DND-41 (cell line): ENCODE measurements around the gene PPT2.

Experiments used
- ATAC-seq: fragments of 200-7000 bp; cut with Tn5 transposase; 3 replicates; pipeline ENCODE4 v1.9.1; 2021; ENCODE audit warnings: low read depth; ENCODE audit not compliant: insufficient read depth
- DNase-seq: peaks from one replicate; pipeline ENCODE4 v3.0.0-alpha.2; 2020
- H2AFZ ChIP-seq: 2 replicates; pipeline ENCODE4 v1.6.0; 2012; ENCODE audit warnings: low read depth, low read length
- H3K27ac ChIP-seq: 2 replicates; pipeline ENCODE4 v1.5.1; 2012; ENCODE audit warnings: low read length, inconsistent platforms
- H3K27me3 ChIP-seq: fragments of 200-600 bp; sonication (generic); 2 replicates; pipeline ENCODE4 v1.6.0; 2012; ENCODE audit warnings: low read length, mild to moderate bottlenecking, inconsistent platforms; ENCODE audit not compliant: insufficient read depth, poor library complexity
- H3K36me3 ChIP-seq: 2 replicates; pipeline ENCODE4 v1.5.1; 2012; ENCODE audit warnings: low read length, inconsistent platforms; ENCODE audit not compliant: insufficient read depth
- H3K4me1 ChIP-seq: 2 replicates; pipeline ENCODE4 v1.5.1; 2012; ENCODE audit warnings: mild to moderate bottlenecking, low read length; ENCODE audit not compliant: insufficient read depth
- H3K4me2 ChIP-seq: 2 replicates; pipeline ENCODE4 v1.6.0; 2012; ENCODE audit warnings: mild to moderate bottlenecking, moderate library complexity, low read length, inconsistent platforms; ENCODE audit not compliant: insufficient read depth
- H3K4me3 ChIP-seq, 2 experiments: fragments of 200-600 bp in 1 of 2; shearing (Covaris generic) in 1 of 2; 2 replicates each; pipeline ENCODE4 v1.5.1; 2012 to 2016; ENCODE audit warnings: inconsistent platforms in 2 of 2, low read length in 2 of 2, mild to moderate bottlenecking in 2 of 2, low read depth in 1 of 2, moderate library complexity in 1 of 2
- H3K79me2 ChIP-seq: 2 replicates; pipeline ENCODE4 v1.6.0; 2012; ENCODE audit warnings: low read length, inconsistent platforms; ENCODE audit not compliant: insufficient read depth
- H3K9ac ChIP-seq: 2 replicates; pipeline ENCODE4 v1.6.0; 2012; ENCODE audit warnings: low read depth, mild to moderate bottlenecking, inconsistent platforms, low read length, moderate library complexity
- H3K9me3 ChIP-seq: 2 replicates; pipeline ENCODE4 v1.5.1; 2012; ENCODE audit warnings: low read length, moderate library complexity, mild to moderate bottlenecking, inconsistent platforms; ENCODE audit not compliant: insufficient read depth, severe bottlenecking
- H4K20me1 ChIP-seq: 2 replicates; pipeline ENCODE4 v1.6.0; 2012; ENCODE audit warnings: low read length; ENCODE audit not compliant: insufficient read depth
- EZH2 ChIP-seq: IDR thresholded peaks from 3 replicates; pipeline ENCODE4 v1.6.1; 2012; ENCODE audit warnings: borderline replicate concordance, low read depth, mild to moderate bottlenecking, moderate library complexity, low read length, inconsistent platforms; ENCODE audit not compliant: severe bottlenecking
- TF ChIP-seq, protein P1 (sequence below): IDR thresholded peaks from 2 replicates; pipeline ENCODE4 v1.5.1; 2012; ENCODE audit warnings: borderline replicate concordance, low read length, moderate library complexity, mild to moderate bottlenecking; ENCODE audit not compliant: poor library complexity, severe bottlenecking; ENCODE audit errors: extremely low read depth

The PPT2 gene

GRCh38 chr6:32126880-32127279 is 27.1 kb upstream of the PPT2 start:
- Histone ChIP-seq H3K27me3 (no peaks in the 10 kb centered on the region), H3K4me2 (peak overlapping the region; percentile 78), H3K4me3 (peak overlapping the region; percentile 82 to 91; a peak in 3 of 4 replicates), H3K9me3 (no peaks in the 10 kb centered on the region), H3K9ac (peak overlapping the region; percentile 89), H2AFZ (no peak overlapping the region), H3K36me3 (peaks cover 48% of the 10 kb centered on the region), H4K20me1 (no peaks in the 10 kb centered on the region), H3K79me2 (peaks cover 42% of the 10 kb centered on the region), H3K4me1 (peaks cover 40% of the 10 kb centered on the region), H3K27ac (peak overlapping the region; percentile 36; the same call in 1 of the 2 replicates)
- no peak for DNase-seq
- ATAC-seq, result no peak
- TF ChIP-seq EZH2, result no peak
- TF ChIP-seq, protein P1, sequence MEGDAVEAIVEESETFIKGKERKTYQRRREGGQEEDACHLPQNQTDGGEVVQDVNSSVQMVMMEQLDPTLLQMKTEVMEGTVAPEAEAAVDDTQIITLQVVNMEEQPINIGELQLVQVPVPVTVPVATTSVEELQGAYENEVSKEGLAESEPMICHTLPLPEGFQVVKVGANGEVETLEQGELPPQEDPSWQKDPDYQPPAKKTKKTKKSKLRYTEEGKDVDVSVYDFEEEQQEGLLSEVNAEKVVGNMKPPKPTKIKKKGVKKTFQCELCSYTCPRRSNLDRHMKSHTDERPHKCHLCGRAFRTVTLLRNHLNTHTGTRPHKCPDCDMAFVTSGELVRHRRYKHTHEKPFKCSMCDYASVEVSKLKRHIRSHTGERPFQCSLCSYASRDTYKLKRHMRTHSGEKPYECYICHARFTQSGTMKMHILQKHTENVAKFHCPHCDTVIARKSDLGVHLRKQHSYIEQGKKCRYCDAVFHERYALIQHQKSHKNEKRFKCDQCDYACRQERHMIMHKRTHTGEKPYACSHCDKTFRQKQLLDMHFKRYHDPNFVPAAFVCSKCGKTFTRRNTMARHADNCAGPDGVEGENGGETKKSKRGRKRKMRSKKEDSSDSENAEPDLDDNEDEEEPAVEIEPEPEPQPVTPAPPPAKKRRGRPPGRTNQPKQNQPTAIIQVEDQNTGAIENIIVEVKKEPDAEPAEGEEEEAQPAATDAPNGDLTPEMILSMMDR, result no peak

GRCh38 chr6:32127409-32127716 is 26.6 kb upstream of the PPT2 start:
- Histone ChIP-seq H4K20me1 (no peaks in the 10 kb centered on the region), H3K9ac (peak overlapping the region; percentile 89), H3K27me3 (no peaks in the 10 kb centered on the region), H3K36me3 (peaks cover 44% of the 10 kb centered on the region), H2AFZ (peak overlapping the region; percentile 94), H3K4me2 (peak overlapping the region; percentile 78), H3K9me3 (no peaks in the 10 kb centered on the region), H3K27ac (peak overlapping the region; percentile 97), H3K79me2 (peaks cover 42% of the 10 kb centered on the region), H3K4me3 (peak overlapping the region; percentile 82 to 91; a peak in 3 of 4 replicates), H3K4me1 (peaks cover 40% of the 10 kb centered on the region)
- no peak for DNase-seq
- ATAC-seq, result no peak
- no peak for TF ChIP-seq EZH2
- TF ChIP-seq, protein P1, result no peak

DNA sequence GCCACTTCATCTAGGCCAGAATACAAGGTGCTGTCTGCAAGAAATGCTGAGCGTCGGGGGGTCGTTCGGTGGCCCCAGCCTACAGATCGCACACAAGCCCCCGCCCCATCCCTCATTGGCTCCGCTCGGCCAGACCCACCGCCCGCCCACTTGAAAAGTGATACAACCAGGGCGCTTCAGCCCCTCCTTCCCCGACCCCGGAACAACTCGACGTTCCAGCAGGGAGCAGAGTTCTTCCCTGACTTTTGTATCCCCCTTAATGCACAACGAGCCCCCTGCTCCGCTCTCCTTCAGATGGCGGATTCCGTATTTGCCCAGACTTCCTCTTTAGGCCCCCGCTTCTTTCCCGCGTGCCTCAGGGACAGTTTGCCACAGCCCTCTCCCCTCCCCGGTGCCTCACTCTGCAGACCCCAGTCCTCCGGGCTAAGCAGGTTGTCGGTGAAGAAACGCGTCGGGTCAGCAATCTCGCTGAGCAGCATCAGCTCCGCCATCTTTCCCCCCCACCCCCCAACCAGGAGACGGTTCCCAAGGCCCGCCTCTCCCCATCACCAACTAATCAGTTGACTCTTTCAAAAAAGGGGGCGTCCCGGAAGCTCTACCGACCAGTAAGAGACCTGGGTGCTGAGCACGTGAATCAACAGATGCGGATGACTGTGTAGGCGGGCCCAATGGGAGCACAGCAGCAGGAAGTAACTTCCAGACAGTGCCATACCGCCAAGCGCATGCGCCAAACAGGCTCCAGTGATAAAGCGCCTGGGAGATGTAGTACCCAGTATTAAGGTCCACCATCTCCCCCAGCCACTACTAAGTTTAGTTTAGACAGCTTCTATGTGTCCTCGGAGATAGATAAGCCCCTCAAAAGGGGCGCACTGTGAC is 26.0 kb upstream of the PPT2 start, which contains the start of gene ATF6B:
ATF6B (minus strand) TSS at position 530 of the 876 bp plus-strand sequence; CDS start at position 491, 39 bp downstream.
- Histone ChIP-seq H4K20me1 (no peaks in the 10 kb centered on the region), H3K27ac (peak within 1 kb of the TSS; percentile 97), H3K4me2 (peak within 1 kb of the TSS; percentile 93), H3K4me1 (peaks cover 40% of the 10 kb centered on the region), H3K36me3 (peaks cover 41% of the 10 kb centered on the region), H3K27me3 (no peaks in the 10 kb centered on the region), H3K4me3 (peak within 1 kb of the TSS; percentile 82 to 91), H2AFZ (peak within 1 kb of the TSS; percentile 94), H3K9ac (peak within 1 kb of the TSS; percentile 89), H3K9me3 (no peaks in the 10 kb centered on the region), H3K79me2 (peaks cover 42% of the 10 kb centered on the region)
- peak; percentile 94 for ATAC-seq
- no peak for TF ChIP-seq EZH2
- TF ChIP-seq, protein P1, result no peak
- DNase-seq, result peak; percentile 99
